Astrocyte of the spinal cord (primary cell): Measurements from ENCODE around the gene ZFP82.

Experiments used
- DNase-seq: peaks from one replicate; pipeline ENCODE4 v3.0.0; 2011; ENCODE audit warnings: low read depth, low spot score
- H3K4me3 ChIP-seq: 2 replicates; pipeline ENCODE4 v1.5.1; 2011; ENCODE audit warnings: low read depth, mild to moderate bottlenecking, low read length, moderate library complexity
- CTCF ChIP-seq: IDR thresholded peaks from 2 replicates; pipeline ENCODE4 v1.5.1; 2012; ENCODE audit warnings: low read depth, mild to moderate bottlenecking, low read length, inconsistent platforms
- in situ Hi-C: cut with HindIII; loops from 2 replicates; pipeline ENCODE4 v1.10.0; 2017; ENCODE audit warnings: low sequenced_read_pairs

ZFP82 gene

GRCh38 chr19:36423925-36424324, 5.5 kb upstream of the ZFP82 start:
- no peak overlapping the region for H3K4me3 ChIP-seq
- DNase-seq = no peak
- in situ Hi-C loops = no loop called here
- no peak for TF ChIP-seq CTCF

GRCh38 chr19:36421749-36422481, 3.5 kb upstream of the ZFP82 start:
- peak overlapping the region; percentile 27 for H3K4me3 ChIP-seq
- peak; percentile 5 for DNase-seq
- in situ Hi-C loops = no loop called here
- no peak for TF ChIP-seq CTCF

- peak; percentile 28 for DNase-seq
- TF ChIP-seq CTCF = no peak
- peak overlapping the region; percentile 27 for H3K4me3 ChIP-seq
- in situ Hi-C loops = no loop called here
Observed at GRCh38 chr19:36420961-36421748, 2.7 kb upstream of the ZFP82 start.

GRCh38 chr19:36417752-36418286, 625 bp downstream of the ZFP82 start:
- DNase-seq = no peak
- H3K4me3 ChIP-seq = peak overlapping the region; percentile 72
- TF ChIP-seq CTCF = no peak
- in situ Hi-C loops = no loop called here

GRCh38 chr19:36409841-36410240, 8.6 kb downstream of the ZFP82 start:
- in situ Hi-C loops = no loop called here
- no peak overlapping the region for H3K4me3 ChIP-seq
- no peak for DNase-seq
- TF ChIP-seq CTCF = no peak

- TF ChIP-seq CTCF = no peak
- no peak overlapping the region for H3K4me3 ChIP-seq
- DNase-seq = no peak
- in situ Hi-C loops = no loop called here
Observed at GRCh38 chr19:36408101-36408500, 10.3 kb downstream of the ZFP82 start.
